Uterus (tissue), 4 donors: ENCODE data around the gene COL4A1. TPM values are rescaled to one million over a fixed set of nuclear protein-coding genes. Genes with fewer than 3 reads are reported as not detected.

ENCODE experiments used
- DNase-seq, 2 donors: peaks; one replicate each; pipeline ENCODE4 v3.0.0-alpha.2; 2019 to 2020
- H3K27ac ChIP-seq, 2 donors: fragments of 200-600 bp; sonication (generic); 1 replicate in 1 of 2; 2 replicates in 1 of 2; pipeline ENCODE4 v1.5.1; 2016 to 2018
- H3K27me3 ChIP-seq, 2 donors: fragments of 200-600 bp; sonication (generic); one replicate each; pipeline ENCODE4 v1.5.1; 2018 to 2019; ENCODE audit warnings: control low read depth in 1 of 2
- H3K36me3 ChIP-seq, 2 donors: fragments of 200-600 bp; sonication (generic); one replicate each; pipeline ENCODE4 v1.5.1; 2019; ENCODE audit warnings: control low read depth in 1 of 2
- H3K4me1 ChIP-seq, 2 donors: fragments of 200-600 bp; sonication (generic); one replicate each; pipeline ENCODE4 v1.5.1; 2018 to 2019; ENCODE audit warnings: control low read depth in 1 of 2
- H3K4me3 ChIP-seq, 2 donors: fragments of 200-600 bp; sonication (generic); 1 replicate in 1 of 2; 2 replicates in 1 of 2; pipeline ENCODE4 v1.5.1; 2018 to 2019; ENCODE audit warnings: mild to moderate bottlenecking in 1 of 2
- H3K9me3 ChIP-seq, 2 donors: fragments of 200-600 bp; sonication (generic); one replicate each; pipeline ENCODE4 v1.5.1; 2019; ENCODE audit warnings: control low read depth in 1 of 2
- CTCF ChIP-seq, 4 experiments: fragments of 200-600 bp in 2 of 4; fragments of 450-650 bp in 2 of 4; sonication (generic) in 2 of 4; IDR thresholded peaks; one replicate each; pipeline ENCODE4 v1.5.1; 2016 to 2019; ENCODE audit warnings: antibody characterized with exemption in 4 of 4, mild to moderate bottlenecking in 2 of 4, moderate library complexity in 1 of 4
- POLR2A ChIP-seq, 2 donors: fragments of 450-650 bp; IDR thresholded peaks; one replicate each; pipeline ENCODE4 v1.6.1; 2016; ENCODE audit warnings: antibody characterized with exemption in 2 of 2, mild to moderate bottlenecking in 1 of 2, moderate library complexity in 1 of 2
- intact Hi-C: fragments of 100-400 bp; cut with DNase I; formaldehyde crosslinking; loops from one replicate; pipeline ENCODE4 v1.15.1; 2023; ENCODE audit warnings: low total_unique reads
- total RNA-seq, 4 donors: library from RNA; depleted of rRNA in 3 of 4; stranded (reverse); fragments of >200 nt in 3 of 4; gene quantifications; one replicate each; pipeline versions ENCODE4 v1.1.0 to v1.2.4, GENCODE V29; 2014 to 2023
- donor health status: DM: yes; HTN: yes; CAD: no.

The COL4A1 gene
- total RNA-seq, 4 donors from 2014 or later: 164 to 737 (median 209) TPM

- H3K36me3 ChIP-seq: no peaks in the 10 kb centered on the region
- intact Hi-C loops: no loop called here
- H3K4me3 ChIP-seq: no peak overlapping the region
- H3K27ac ChIP-seq: peak overlapping the region in 1 of 2 donors; percentile 34
- no peaks in the 10 kb centered on the region for H3K4me1 ChIP-seq
- no peak for DNase-seq
- no peaks in the 10 kb centered on the region for H3K9me3 ChIP-seq
- H3K27me3 ChIP-seq: no peaks in the 10 kb centered on the region
- TF ChIP-seq POLR2A (IDR thresholded peaks at IDR 0.05) (no peak), CTCF (IDR thresholded peaks at IDR 0.05) (peak in 1 of 4 experiments; percentile 5)
Observed at GRCh38 chr13:110107568-110108347, 199.2 kb downstream of the COL4A1 start.

GRCh38 chr13:110106726-110107125 lies 200.2 kb downstream of the COL4A1 start:
- intact Hi-C loops: no loop called here
- Histone ChIP-seq H3K4me3 (no peak overlapping the region), H3K27me3 (no peaks in the 10 kb centered on the region), H3K4me1 (no peaks in the 10 kb centered on the region), H3K9me3 (no peaks in the 10 kb centered on the region), H3K36me3 (no peaks in the 10 kb centered on the region), H3K27ac (peak overlapping the region in 1 of 2 donors; percentile 34)
- TF ChIP-seq POLR2A (IDR thresholded peaks at IDR 0.05): no peak
- no peak for TF ChIP-seq CTCF (IDR thresholded peaks at IDR 0.05)
- peak; percentile 56 to 73 for DNase-seq

DNA sequence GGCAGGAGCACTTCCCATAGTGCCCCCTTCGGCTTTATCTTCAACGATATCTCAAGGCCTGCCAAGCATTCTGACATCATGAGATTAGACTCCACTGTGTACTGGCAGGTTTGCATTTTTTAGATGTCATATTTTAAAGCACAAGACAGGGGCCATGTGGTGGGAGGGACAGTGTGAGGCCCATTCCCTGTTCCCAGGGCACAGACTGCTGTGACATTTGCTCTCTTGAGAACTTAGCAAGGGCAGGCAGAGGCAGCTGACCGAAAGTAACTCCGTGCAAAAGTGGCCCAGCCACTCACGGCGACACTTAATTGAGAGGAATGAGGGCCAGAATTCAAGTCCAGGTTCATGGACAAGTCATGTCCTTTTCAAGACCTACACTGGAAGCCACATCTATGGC lies 201.8 kb downstream of the COL4A1 start:
- TF ChIP-seq POLR2A (IDR thresholded peaks at IDR 0.05) (no peak), CTCF (IDR thresholded peaks at IDR 0.05) (no peak)
- intact Hi-C loops: no loop called here
- DNase-seq: no peak
- no peaks in the 10 kb centered on the region for H3K36me3 ChIP-seq
- no peaks in the 10 kb centered on the region for H3K4me1 ChIP-seq
- H3K27ac ChIP-seq: no peak overlapping the region
- no peaks in the 10 kb centered on the region for H3K9me3 ChIP-seq
- H3K27me3 ChIP-seq: no peaks in the 10 kb centered on the region
- H3K4me3 ChIP-seq: no peak overlapping the region

GRCh38 chr13:110103534-110103933 lies 203.4 kb downstream of the COL4A1 start:
- no peak for TF ChIP-seq POLR2A (IDR thresholded peaks at IDR 0.05)
- TF ChIP-seq CTCF (IDR thresholded peaks at IDR 0.05): no peak
- Histone ChIP-seq H3K27me3 (no peaks in the 10 kb centered on the region), H3K36me3 (no peaks in the 10 kb centered on the region), H3K4me1 (no peaks in the 10 kb centered on the region), H3K27ac (no peak overlapping the region), H3K9me3 (no peaks in the 10 kb centered on the region), H3K4me3 (no peak overlapping the region)
- DNase-seq: no peak
- intact Hi-C loops: no loop called here

DNA sequence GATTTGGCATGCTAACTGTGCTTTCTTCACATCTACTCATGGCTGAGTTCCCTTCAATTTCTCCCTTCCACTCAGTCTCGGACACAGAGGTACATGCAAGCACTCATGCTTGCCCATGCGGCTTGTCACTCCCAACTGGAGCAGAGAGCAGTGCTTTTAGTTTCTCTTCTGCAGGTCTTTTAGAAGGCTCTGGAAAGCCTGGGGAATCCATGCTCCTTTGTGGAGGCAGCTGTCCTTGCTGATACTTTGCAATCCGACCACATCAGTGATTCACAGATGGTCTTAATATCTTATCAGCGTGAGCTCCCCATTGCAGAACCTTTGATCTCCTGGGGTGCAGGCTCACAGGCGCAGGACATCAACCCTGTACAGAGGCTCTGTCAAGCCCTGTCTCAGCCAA lies 203.9 kb downstream of the COL4A1 start:
- TF ChIP-seq POLR2A (IDR thresholded peaks at IDR 0.05): no peak
- TF ChIP-seq CTCF (IDR thresholded peaks at IDR 0.05): no peak
- no peak overlapping the region for H3K27ac ChIP-seq
- intact Hi-C loops: no loop called here

More for the DNA sequence above, 203.9 kb downstream of the COL4A1 start:
- Histone ChIP-seq H3K36me3 (no peaks in the 10 kb centered on the region), H3K27me3 (no peaks in the 10 kb centered on the region), H3K9me3 (no peaks in the 10 kb centered on the region), H3K4me3 (no peak overlapping the region), H3K4me1 (no peaks in the 10 kb centered on the region)
- no peak for DNase-seq
